Measurements from ENCODE around the gene CFHR3.

DNA sequence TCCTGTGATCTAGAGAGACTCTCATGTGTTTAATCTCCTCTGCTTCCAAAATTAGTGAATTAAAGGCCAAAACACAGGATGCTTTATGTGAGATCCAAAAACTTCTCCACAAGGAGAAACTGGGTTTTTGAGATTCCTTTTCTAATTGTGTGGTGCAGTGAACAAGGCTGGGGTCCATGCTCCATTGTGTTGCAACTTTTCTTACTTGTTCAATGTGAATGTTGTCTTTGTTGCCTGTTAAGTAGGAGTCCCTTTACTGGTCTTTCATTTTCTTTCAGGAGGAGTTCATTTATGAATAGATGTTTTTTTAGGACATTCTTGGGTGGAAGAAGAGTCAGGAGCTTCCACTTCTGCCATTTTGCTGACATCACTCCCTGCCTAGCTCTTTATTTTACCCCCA, 40.6 kb upstream of the CFHR3 start:
- TF ChIP-seq, protein P1, sequence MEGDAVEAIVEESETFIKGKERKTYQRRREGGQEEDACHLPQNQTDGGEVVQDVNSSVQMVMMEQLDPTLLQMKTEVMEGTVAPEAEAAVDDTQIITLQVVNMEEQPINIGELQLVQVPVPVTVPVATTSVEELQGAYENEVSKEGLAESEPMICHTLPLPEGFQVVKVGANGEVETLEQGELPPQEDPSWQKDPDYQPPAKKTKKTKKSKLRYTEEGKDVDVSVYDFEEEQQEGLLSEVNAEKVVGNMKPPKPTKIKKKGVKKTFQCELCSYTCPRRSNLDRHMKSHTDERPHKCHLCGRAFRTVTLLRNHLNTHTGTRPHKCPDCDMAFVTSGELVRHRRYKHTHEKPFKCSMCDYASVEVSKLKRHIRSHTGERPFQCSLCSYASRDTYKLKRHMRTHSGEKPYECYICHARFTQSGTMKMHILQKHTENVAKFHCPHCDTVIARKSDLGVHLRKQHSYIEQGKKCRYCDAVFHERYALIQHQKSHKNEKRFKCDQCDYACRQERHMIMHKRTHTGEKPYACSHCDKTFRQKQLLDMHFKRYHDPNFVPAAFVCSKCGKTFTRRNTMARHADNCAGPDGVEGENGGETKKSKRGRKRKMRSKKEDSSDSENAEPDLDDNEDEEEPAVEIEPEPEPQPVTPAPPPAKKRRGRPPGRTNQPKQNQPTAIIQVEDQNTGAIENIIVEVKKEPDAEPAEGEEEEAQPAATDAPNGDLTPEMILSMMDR (IDR thresholded peaks at IDR 0.05): no peak
- TF ChIP-seq ZFX (IDR thresholded peaks at IDR 0.05; ENCODE audit: borderline replicate concordance): no peak
